T follicular helper cell (primary cell): ENCODE results near the gene CPEB3.
"Not testable (repeated sequence)": the region's sequence is repeated elsewhere in the genome, so short reads cannot be mapped to it uniquely, and the experiment has no call there.

ENCODE experiments used
- DNase-seq: peaks from one replicate; pipeline ENCODE4 v3.0.0-alpha.2; 2020; ENCODE audit warnings: low read depth

CPEB3 gene

DNA sequence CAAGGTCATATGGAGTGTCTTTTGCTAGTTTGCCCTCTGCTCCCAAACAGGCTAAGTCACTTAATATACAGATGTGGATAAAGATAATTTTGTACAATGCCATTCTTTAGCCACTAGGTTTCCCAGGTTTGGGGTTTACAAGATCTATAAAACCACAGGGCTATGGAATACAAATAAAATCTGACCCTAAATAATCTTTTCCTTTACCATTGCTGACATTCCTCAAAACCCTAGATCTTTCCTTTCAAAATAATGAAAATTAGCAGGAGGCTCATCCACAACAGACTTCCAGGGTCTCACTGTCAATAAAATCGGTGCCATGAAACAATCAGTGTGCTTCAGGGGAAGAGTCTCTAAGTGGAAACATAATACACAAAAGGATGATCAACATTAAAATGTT lies 148.4 kb downstream of the CPEB3 start:
- no peak for DNase-seq

DNA sequence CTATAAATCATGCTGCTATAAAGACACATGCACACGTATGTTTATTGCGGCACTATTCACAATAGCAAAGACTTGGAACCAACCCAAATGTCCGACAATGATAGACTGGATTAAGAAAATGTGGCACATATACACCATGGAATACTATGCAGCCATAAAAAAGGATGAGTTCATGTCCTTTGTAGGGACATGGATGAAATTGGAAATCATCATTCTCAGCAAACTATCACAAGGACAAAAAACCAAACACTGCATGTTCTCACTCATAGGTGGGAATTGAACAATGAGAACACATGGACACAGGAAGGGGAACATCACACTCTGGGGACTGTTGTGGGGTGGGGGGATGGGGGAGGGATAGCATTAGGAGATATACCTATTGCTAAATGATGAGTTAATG lies 149.7 kb downstream of the CPEB3 start:
- not testable (repeated sequence) for DNase-seq

DNA sequence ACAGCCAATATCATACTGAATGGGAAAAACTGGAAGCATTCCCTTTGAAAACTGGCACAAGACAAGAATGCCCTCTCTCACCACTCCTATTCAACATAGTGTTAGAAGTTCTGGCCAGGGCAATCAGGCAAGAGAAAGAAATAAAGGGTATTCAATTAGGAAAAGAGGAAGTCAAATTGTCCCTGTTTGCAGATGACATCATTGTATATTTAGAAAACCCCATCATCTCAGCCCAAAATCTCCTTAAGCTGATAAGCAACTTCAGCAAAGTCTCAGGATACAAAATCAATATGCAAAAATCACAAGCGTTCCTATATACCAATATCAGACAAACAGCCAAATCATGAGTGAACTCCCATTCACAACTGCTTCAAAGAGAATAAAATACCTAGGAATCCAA lies 156.8 kb downstream of the CPEB3 start:
- not testable (repeated sequence) for DNase-seq

DNA sequence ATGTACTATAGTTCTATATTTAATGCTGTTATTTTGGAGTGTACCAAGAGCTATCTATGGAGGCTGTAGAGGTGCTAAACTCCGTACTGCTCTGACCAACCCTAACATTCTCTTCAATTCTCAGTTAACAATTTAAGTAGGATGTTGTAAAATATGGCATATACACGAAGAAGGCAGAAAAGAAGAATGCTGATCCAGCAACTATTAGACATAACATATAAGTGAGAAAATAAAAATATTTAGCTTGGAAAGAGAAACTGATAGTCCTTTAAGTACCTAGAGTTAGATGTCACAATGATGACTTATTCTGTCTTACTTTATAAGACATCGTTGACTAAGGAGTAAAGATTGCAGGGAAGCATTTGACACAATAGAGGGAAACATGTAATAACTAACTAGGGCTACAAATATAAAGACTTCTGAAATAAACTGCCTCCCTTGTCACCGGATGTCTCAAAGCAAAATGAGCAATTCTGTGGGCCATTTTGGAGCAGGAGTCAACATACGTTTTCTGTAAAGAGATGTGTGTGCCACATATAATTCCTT lies 159.5 kb downstream of the CPEB3 start:
- no peak for DNase-seq

DNA sequence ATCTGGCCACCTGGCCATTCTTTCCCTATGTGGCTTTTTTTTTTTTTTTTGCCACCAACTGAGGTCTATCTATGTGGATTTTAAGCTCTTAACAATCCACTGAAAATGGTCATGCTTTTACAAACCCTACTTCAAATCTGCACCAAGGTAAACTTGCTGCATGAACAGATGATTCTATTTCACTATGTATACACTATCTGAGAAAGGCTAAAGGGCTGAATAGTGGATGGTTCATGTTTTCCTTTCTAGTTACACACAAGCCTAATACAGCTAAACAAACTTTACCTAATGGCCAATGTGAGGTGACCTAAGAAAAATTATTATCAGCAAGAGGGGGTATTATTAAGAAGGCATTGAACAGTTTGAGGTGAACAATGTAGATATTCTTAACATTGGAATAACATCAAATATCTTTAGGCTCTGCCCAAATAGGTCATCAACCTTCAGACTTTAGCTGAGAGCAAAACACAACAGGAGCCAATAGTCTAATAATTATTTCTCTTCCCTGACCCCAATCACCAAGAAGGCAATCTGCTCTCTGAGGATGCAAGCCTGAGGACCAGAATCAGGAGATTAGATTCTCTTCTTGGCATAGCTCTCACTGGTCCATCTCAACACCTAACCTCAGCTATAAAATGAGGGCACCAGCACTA lies 160.1 kb downstream of the CPEB3 start:
- DNase-seq: no peak

DNA sequence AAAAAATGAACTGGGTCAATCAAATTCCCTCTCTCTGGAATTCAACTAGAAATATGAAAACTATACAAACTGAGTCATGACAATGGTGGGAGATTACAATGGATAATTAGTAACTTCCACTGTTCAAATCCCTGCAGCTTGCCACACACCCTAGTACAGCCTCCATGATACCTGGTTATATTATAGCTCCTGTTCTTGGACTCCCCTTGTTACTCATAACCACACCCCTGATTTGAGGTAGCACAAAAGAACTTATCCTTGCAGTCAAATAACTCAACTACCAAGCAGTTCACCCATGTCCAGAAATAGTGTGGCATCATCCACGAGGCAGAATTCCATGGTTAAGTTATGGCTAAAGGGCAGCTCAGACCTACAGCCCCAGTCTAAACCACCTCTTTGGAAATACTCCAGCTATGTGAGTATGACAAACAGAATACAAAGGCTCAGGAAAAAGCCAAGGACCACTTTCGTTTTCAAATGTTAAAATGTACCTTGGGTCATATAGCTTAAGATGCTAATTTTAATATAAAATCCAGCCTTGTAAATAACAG lies 164.7 kb downstream of the CPEB3 start:
- DNase-seq: no peak

DNA sequence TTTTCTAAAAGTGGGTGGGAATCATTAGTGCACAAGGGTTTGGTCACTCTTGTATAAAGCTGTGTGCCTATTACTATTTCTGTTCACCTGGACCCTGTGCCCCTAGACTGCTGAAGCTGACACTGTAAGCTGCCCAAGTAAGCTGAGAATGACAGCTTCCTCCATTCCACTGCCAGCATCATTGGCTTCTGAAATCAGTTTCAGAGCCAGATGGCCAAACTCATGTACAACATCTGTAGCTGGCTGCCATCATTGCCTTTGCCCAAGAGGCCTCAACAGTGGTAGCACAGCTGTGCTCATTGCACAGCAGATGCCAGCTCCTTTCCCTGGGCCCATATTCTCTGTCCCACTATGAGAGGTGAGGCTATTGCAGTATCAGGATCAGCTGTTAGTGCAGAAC lies 165.7 kb downstream of the CPEB3 start:
- no peak for DNase-seq

DNA sequence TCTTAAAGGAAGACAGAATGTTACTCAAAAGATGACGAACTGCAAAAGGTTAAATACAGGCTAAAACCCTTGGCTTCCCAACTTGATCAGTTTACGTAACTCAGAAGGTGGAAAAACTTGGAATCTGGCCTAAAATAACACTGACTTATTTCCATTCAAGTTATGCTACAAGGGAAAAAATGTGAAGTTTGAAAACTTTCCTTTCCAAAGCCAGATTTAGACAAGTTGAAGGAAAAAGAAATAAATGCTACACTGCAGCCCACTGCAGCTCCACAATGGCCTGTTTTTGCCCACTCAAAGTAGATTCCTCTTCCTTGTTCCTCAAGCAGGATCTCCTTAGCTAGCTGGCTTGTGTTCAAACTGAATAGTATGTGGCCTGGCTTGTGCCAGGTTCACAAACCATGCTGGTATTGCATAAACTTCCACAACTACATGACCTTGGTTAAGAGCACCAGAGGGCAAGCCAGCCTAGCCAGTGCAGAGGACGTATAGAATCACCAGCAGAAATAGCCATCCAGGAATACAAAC lies 166.2 kb downstream of the CPEB3 start:
- DNase-seq: no peak

DNA sequence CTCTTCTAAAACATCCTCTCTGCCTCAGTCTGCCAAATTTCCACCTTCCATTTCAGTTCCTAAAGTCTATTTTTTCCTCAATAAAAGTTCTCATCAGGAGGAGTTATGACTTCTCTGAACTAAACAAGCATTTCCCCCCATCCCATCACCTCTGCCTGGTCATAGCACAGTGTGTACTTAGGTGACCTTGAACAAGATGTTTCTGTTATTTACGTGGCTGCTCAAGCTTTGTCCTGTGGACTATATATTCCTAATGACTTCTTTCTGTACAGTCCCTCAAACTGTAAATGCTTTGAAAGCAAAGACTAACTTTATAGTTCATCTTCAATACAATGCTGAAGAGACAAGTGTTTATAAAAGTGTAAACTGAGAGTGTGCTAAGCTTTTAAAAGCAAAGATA lies 166.9 kb downstream of the CPEB3 start:
- DNase-seq: no peak

DNA sequence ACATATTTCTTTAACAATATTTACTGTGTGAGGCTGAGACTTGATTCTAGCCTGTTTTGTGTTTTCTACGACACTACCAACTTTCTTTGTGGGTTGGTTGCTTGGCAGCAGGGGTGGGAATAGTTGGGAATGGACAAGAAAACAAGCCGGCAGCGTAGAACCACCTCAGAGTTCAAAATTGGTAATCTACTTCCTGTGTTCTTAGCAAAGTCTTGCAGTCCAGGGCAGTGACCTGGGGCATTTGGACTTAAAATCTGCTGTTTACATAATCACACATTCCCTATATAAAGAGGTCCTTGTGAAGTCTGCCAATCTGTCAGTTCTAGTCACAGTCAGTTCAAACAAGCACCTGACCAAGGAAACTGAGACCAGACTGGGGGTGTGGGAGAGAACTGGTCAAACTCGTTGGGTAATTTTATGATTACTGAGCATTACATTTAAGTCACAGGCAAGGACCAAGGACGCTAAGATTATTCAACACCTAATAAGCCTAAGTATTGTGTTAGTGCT lies 167.9 kb downstream of the CPEB3 start:
- no peak for DNase-seq

DNA sequence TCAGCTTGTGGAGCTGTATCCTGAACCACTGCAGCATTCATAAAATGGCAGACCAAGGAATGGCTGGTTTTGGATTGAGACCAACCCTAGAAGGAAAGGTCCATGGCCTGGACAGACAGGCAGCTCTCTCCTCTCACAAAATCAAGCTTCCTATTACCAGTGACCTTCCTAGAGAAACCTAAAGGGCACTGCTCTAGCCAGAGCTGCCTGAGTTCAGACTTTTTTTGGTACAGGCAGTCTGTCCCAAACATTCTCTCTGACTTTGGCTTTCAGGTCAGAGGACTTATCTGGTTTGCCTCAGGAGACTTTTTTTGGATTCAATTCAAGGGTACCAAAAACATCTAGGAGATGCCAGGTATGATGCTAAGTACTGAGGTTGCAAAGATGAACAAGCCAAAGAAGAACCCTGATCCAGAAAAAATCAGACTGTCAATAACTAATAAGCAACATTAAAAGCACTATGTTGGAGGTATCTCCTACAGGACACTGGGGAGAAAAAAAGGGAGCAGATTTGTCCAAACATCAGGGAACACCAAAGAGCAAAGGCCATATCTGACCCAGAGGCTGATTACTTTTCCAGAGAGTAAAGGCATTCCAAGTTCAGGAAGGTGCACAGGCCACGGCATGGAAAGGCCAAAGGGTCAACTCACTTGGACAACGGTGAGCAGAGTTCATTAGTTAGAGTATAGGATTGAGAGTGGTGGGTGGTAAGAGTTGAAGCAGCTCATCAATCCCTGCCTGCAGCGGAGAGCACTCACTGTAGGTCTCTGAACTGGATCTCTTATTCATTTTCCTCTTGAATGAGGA lies 169.0 kb downstream of the CPEB3 start:
- no peak for DNase-seq

DNA sequence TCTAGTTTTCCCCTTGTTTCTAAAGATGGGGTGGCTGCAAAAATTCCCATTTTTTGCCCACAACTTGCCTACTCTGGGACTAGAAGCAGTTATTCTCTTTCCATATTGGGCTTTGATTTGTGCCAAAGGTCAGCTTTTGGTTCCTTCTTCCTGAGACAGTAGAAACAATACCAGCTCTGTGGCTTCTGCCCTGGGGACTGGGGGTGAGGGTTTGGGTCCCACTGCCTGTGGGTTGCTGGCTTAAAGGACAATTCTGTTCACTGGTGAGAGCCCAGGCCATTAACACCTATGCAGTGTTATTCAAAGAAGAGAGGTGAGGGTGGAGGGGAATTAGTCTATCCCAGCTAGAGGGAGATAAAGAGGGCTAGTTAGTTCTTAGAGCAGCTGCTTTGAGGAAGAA lies 171.5 kb downstream of the CPEB3 start:
- no peak for DNase-seq

DNA sequence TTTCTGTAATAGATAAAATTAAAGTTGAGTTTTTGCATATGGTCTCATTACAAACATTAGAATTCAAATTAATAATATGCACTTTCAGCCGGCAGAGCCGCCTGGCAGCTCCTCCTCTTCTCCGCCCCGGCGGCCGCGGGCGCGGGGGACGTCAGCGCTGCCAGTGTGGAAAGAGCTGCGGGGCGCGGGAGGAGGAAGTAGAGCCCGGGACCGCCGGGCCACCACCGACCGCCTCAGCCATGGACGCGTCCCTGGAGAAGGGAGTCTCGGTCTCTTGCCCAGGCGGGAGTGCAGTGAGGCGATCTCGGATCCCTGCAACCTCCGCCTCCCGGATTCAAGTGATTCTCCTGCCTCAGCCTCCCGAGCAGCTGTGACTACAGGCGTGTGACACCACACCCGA lies 176.0 kb downstream of the CPEB3 start:
- not testable (repeated sequence) for DNase-seq

DNA sequence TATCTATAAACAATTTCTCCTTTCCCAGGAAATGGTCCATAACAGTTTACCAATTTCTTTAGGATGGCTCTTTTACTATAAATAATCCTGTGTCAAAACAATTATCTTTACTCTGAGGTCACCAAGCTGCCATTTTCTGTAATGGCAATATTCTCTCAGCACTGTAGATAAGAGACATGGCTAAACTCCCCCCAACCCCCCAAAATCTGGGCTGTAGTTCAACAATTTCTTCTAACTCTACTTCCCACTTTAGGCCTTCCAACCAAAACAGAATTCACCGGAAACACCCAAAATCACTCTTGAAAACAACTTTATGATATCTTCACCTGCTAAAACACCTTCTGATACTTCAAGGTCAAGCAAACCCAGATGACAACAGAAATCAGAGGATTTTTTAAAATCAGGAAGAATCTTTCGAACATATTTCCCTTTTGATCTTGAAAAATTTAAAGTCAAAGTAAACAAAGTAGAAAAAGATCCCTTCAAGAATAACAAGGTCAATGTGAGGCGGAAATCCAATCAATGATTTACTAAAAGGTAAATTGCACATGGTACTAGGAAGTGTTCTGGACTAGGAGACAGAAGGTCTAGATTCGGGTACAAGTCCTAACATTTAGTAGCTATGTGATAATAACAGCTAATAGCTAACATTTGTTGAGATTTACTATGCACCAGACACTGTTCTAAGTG lies 176.8 kb downstream of the CPEB3 start:
- no peak for DNase-seq

DNA sequence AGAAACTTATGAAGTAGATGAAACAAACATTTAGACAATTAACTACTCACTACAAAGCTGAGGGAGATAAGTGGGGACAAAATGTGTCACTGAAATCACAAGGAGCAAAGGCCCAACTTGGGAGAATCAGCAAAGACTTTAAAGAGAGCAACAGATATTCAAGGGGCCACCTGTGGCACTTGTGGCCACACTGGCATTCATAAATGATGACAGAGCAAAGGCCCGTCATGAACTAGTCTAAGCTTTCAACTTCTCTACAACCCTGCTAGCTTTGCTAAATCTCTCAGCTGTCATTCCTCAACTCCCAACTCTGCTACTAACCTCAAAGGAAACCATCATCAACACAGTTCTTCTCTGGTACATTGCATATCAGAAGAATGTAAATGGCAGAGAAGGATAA lies 178.4 kb downstream of the CPEB3 start:
- DNase-seq: no peak

DNA sequence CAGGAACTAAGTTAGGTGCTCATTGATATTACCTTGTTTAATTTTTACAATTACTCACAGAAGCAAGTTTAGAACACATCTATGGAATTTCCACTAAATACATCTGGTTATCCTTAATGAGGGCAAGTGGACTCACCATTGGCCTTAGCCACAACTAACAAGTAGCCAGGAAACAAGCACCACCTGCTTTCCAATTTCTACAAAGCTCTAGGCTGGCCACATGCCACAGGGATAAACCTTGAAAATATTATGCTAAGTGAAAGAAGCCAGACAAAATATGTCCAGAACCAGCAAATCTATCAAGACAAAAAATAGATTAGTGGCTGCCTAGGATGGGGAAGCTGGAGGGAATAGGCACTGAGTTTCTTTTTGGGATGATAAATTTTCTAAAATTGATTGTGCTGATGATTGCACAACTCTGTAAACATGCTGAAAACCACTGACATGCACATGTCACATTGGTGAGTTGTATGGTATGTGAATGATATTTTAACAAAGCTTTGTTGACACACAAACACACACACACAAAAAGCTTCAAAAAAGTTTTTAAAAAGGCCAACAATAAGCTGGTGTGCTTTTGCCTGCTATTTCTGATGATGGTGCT lies 179.4 kb downstream of the CPEB3 start:
- no peak for DNase-seq

DNA sequence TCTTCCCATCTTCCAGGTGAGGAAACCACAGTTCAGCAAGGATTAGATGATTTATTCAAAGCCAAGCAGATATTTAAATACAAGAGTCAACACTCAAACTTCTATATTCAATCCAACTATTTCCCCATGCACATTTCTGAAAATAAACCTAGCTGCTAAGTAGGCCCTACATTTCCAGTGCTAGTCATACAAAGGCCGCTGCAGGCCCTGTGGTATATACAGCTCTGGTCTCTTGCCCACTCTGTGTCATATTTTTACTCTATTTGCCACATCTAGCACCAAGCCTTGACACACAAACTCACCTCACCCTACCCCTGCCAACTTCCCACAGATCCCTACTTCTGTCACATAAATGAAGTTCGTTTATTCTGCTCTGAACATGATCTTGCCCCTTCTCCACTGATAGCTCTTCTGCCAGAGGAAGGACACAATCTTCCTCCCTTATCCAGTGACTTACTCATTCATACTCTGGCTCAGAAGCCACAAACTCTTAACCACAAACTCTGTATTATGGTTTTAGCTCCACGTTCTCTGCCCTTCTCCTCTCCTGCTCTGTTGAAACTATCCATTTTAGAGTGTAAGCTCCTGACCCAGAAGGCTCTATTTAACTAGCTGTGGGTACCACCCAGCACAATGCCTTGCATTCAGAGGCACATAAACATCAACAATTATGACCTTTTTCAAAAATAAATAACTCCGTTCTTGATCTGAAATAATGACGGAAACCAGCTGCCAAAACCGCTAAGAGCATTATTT lies 180.7 kb downstream of the CPEB3 start:
- DNase-seq: no peak

DNA sequence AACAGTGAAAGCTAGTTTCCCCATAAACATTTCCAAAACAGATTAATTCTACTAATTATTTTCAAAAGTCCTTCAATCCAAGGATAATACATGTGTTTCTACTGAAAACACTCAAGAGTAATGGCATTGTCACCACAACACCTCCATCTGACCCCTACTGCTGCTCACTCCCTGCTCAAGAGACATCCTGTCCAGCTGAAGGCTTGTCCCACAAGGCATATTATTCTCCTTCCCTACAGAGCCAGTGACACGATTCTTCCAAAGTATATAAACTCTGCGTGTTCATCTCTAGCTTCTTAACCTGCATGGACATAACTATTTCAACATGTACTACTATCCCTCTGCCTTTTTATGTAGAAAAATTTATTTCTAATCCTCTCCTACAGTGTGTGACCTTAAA lies 182.1 kb downstream of the CPEB3 start:
- DNase-seq: no peak

DNA sequence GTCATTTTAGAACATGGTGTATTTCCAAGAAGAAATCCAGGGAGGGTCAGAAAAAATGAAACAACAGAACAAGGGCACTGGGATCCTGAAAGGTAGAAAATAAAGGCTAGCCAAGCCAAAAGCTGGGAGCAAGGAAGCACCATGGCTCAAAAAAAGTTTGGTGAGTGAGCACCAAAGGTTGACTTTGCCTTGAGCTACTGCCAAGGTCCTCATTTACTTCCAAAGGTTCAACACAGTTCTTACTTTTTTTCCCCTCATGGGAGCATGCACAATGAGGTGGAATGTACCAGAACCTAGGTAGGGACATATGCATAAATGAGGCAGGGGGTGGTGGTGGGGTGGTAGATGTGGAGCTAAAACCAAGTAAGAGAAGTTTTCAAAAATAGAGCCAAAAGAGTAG lies 182.8 kb downstream of the CPEB3 start:
- DNase-seq: no peak

DNA sequence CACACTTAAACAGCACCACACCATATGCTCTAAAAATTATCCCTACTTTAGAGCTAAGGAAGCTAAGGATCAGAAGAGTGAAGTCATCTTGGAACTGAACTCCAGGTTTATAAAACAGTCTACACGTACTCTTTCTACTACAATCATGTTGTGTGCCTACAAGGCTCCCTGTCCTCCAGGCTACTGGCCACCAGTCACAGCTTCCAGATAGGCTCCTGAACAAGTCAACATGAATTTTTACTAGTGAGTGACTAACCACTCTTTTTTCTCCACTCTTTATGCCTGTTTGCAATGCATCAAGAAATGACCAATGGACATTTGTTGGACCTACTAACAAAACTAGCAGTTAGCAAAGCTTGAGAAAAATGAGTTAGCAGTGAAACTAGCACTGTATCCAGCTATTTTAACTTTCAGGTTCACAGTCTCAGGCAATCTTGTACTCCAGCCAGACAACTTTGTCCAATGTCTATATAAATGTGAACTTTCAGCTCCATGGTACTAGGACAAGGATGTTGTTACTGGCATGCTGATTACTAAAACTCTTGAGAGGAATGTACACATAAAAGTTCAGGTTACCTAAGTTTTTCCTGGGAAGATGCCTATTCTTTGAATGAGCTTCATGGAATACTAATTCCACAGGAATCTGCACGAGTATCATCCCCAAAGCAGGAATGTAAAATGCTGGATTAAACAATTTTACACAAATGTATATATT lies 187.3 kb downstream of the CPEB3 start:
- DNase-seq: no peak
